GM12873 (cell line): ENCODE data around the gene SOCS2.

Experiments used
- CTCF ChIP-seq: IDR thresholded peaks from 2 replicates; pipeline ENCODE4 v1.5.1; 2012; ENCODE audit warnings: low read depth, mild to moderate bottlenecking, moderate library complexity, low read length, control low read depth; ENCODE audit not compliant: insufficient read depth; ENCODE audit errors: missing control alignments

The SOCS2 gene

GRCh38 chr12:93589081-93589480 lies 16.6 kb downstream of the SOCS2 start:
- no peak for TF ChIP-seq CTCF

GRCh38 chr12:93591137-93591868 lies 18.8 kb downstream of the SOCS2 start:
- TF ChIP-seq CTCF: no peak

GRCh38 chr12:93592641-93593406 lies 20.3 kb downstream of the SOCS2 start:
- no peak for TF ChIP-seq CTCF

GRCh38 chr12:93593843-93594242 lies 21.4 kb downstream of the SOCS2 start:
- no peak for TF ChIP-seq CTCF

GRCh38 chr12:93594766-93595311 lies 22.4 kb downstream of the SOCS2 start:
- TF ChIP-seq CTCF: no peak

- no peak for TF ChIP-seq CTCF
Measured at GRCh38 chr12:93595351-93595750, 22.9 kb downstream of the SOCS2 start.

- TF ChIP-seq CTCF: no peak
Measured at GRCh38 chr12:93597608-93598007, 25.1 kb downstream of the SOCS2 start.
